GM18861 (cell line): Measurements from ENCODE around the gene VPREB1.
"Not testable (repeated sequence)": the region's sequence is repeated elsewhere in the genome, so short reads cannot be mapped to it uniquely, and the experiment has no call there.

Source experiments
- ATAC-seq: cut with Tn5 transposase; IDR thresholded peaks from one replicate; pipeline ENCODE4 v1.9.1; 2021; ENCODE audit not compliant: unreplicated experiment

The VPREB1 gene

GRCh38 chr22:22213231-22213630 is 31.4 kb upstream of the VPREB1 start:
- ATAC-seq = no peak

- ATAC-seq = no peak
These were observed 29.7 kb upstream of the VPREB1 start for GRCh38 chr22:22214819-22215329.

- ATAC-seq = no peak
These were observed 28.7 kb upstream of the VPREB1 start for GRCh38 chr22:22215659-22216449.

DNA sequence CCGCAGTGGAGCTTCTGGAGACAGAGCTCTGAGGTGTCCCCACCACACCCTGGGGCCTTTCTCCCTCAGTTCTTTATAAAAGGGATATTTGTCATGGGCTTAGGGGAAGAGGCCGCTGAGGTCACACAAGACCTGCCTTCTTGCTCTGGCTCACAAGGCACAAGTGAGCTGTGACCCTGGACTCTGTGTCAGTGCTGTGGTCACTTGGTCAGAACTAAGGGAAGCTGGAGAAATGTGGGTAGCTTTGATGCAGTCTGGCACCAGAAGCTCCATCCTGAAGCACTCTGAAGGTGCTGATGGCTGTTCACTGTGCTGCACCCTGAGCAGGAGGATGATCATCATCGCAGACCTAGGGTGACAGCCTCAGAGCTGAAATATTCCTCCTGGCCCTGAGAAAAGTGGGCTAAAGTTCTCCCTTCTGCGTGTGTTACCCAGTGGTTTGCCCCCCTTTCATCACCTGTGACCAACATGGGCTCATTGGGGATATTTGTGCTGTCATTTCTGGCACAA is 28.1 kb upstream of the VPREB1 start:
- ATAC-seq = no peak

- no peak for ATAC-seq
These were observed 26.3 kb upstream of the VPREB1 start for GRCh38 chr22:22218302-22218701.

DNA sequence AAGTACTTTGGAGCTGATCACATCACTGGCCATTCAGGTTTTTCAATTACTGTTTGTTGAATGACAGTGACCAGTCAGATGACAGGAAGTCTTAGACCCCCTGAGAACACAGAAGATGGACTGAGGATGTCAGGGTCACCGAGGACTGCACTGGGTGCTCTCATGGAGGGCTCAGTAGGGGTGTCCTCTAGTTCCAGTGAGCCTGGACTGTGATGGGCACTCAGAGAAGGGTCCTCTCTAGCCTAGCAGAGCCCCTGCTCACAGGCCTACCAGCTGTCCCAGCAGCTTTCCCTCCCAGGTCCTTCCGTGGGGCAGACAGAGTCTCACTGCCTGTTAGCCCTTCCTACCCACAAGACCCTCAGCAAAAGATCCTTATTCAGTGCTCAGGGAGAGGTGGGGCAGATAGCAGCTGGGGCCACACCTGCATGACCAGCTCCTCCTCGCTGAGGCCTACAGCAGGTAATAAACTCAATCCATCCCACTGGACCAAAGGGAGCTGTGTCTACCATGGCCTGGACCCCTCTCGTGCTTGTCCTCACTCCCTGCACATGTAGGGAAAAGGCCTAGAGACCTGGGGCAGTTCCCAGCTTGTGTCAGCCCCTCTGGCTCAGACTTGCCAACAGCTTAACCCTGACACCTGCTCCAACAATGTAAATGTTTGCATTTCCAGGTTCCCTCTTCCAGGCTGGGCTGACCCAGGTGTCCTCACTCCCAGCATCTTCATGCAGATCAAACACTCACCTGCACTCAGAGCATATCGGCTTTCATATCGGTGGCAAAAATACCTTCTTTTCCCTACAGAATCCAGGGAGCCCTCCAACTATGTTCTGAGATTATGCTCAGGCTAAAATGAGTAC is 25.2 kb upstream of the VPREB1 start:
- no peak for ATAC-seq

DNA sequence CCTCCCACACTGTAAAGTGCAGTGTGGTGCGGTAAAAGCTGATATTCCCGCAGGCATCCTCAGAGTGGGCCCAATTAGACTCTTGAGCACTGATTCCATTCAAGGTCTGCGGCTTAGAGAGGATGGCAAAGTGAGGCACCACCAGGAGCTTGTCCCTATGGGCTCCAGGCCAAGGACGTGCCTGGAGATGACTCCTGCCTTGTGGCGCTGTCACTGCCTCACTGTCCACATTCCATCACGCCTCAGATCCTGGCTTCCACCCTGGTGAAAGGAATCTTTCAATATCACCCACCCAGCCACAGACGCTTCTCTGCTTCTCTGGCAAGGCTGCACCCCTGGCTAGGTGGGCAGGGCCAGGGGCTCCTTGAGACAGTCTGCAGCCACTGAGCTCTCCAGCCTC is 23.5 kb upstream of the VPREB1 start:
- ATAC-seq = not testable (repeated sequence)

GRCh38 chr22:22226448-22227187 is 18.0 kb upstream of the VPREB1 start:
- no peak for ATAC-seq

DNA sequence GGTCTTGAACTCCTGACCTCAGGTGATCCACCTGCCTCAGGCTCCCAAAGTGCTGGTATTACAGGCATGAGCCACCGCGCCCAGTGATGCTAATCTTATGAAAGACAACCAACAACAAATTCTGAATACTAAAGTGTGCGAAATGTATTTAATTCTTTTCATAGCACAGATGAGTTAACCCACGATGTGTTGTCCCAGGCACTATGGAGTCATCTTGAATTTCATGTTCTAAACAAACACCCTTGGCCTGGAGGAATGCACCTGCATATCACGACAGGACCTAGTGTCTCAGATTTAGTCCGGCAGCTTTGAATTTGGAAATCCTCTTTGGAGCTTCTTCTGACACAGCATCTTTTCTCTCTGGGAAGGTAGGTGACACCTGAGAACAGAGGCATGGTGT is 16.2 kb upstream of the VPREB1 start:
- ATAC-seq = no peak

- ATAC-seq = no peak
These were observed 15.7 kb upstream of the VPREB1 start for GRCh38 chr22:22228921-22229320.

DNA sequence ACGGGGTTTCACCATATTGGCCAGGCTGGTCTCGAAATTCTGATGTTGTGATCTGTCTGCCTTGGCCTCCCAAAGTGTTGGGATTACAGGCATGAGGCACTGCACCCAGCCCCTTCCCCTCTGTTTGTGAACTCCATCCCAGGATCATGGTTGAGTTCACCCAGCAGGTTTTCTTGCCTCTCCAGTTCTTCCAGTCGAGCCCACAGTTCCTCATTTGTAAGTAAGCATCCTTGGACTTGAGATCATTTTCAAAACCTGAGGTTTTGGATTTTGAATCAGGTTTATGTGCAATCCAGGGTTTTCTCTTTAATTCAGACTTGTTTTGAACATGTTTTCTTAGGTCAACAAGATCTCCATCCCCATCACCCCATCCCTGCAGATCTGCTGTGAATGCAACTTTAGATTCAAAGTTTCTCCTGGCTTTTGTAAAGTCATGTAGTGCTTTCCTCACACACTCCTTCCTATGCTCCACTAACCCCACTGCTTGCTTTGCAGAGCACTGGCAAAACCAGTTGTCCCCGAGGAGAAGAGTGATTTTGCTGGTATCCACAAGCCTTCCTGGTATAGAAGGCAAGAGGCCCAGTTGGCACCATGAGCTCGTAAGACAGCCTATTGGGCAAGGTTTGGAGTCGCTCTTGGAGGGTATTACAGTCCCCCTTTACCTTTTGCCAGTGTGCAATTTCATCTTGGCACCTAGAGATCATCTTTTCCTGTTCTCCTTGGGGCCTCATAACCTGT is 14.7 kb upstream of the VPREB1 start:
- no peak for ATAC-seq

DNA sequence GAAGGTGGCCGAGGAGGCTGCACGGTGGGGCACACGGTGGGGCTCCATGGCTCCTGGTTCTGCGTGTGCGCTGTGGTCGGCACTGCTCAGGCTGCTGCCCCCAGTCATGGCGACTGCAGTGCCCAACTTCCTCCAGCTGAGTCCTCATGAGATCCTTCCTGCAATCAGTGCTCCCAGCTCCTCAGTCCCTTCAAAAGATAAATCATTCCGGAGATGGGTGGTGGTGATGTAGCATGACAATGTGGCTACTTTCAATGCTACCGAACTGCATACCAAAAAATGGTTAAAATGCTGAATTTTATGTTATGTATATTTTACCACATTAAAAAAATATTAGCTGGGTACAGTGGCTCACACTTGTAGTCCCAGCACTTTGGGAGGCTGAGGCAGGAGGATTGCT is 14.1 kb upstream of the VPREB1 start:
- no peak for ATAC-seq

GRCh38 chr22:22233081-22233480 is 11.5 kb upstream of the VPREB1 start:
- no peak for ATAC-seq

DNA sequence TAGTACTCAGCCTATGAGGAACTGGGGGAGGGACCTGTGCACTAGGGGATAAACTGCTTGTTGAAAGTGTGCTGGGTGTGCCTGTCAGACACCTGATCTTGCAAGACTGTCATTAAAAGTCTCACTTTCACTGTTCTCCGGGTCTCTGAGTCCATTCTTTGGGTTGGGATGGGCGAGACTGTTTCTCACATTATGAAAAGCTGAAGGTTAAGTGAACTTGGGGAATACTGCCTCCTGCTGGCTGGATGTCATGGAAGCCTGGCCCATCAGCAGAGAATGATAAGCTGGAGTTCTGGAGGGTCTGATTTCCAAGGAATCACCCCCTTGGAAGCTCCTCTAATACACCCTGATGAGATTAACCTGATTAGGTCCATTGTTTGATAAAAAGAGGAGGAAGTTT is 9.0 kb upstream of the VPREB1 start:
- ATAC-seq = no peak

- ATAC-seq = no peak
These were observed 7.1 kb upstream of the VPREB1 start for GRCh38 chr22:22237521-22237920.

GRCh38 chr22:22239311-22239939 is 5.2 kb upstream of the VPREB1 start:
- ATAC-seq = no peak

DNA sequence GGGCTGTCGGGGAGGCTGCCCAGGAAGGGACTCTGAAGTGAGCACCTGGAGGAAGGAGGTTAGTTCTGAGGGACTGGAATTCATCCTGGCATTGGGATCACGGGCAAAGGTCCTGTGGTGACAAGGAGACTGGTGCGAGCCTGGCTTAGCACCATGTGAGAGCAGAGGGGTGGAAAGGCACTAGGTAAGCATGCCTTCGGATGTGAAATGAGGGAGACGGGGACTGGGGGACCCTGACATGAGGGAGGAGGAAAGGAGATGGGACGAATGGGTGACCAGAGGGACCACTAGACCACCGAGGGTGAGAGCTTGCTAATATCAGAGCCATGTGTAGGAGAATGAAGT is 3.1 kb upstream of the VPREB1 start:
- ATAC-seq = no peak

DNA sequence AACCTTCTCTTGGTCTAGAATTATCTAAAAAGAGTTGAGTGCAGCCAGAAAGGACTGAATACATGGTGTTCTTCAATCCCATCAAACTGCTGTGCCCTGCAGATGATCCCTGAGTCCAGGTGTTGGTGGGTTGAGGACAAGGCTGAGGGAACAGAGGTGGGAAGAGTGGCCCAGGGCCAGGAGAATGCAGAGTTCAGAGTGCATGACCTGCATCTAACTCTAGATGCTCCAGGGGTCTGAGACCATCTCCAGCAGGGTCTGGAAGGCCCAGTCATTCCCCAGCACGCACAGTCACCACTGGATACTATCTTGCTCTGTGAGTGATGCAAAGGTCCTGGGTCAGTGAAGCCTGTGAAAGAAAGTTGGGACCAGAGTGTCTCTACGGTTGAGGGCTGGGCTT is 2.1 kb upstream of the VPREB1 start:
- ATAC-seq = no peak

- no peak for ATAC-seq
These were observed 1.4 kb upstream of the VPREB1 start for GRCh38 chr22:22243033-22243680.
